Calu3 (cell line): ENCODE results near the gene MAP3K1. TPM values are rescaled to one million over a fixed set of nuclear protein-coding genes. Genes with fewer than 3 reads are reported as not detected.

Experiments
- BruUV-seq: library from RNA; stranded (reverse); fragments of 400-500 nt; replicated peaks from 2 replicates; lab custom pipeline; 2021; lab: Mats Ljungman, UMichigan
- CTCF ChIA-PET: fragments of 300-600 bp; sonication (Branson Sonifier 250); formaldehyde crosslinking; loops from one replicate; lab custom pipeline; 2022; ENCODE audit warnings: antibody characterized with exemption; lab: Charles Lee
- DNase-seq: peaks from one replicate; pipeline ENCODE4 v3.0.0; 2022
- H3K27ac Mint-ChIP-seq: one replicate; pipeline ENCODE4 v1.8.0; 2022; ENCODE audit warnings: mixed read lengths; ENCODE audit not compliant: unreplicated experiment
- H3K27me3 Mint-ChIP-seq: one replicate; pipeline ENCODE4 v1.8.0; 2022; ENCODE audit warnings: mixed read lengths; ENCODE audit not compliant: unreplicated experiment
- H3K36me3 Mint-ChIP-seq: one replicate; pipeline ENCODE4 v1.8.0; 2022; ENCODE audit warnings: mild to moderate bottlenecking, moderate library complexity, mixed read lengths; ENCODE audit not compliant: insufficient read depth, unreplicated experiment
- H3K4me1 Mint-ChIP-seq: one replicate; pipeline ENCODE4 v1.8.0; 2022; ENCODE audit warnings: mild to moderate bottlenecking, low read depth, mixed read lengths; ENCODE audit not compliant: unreplicated experiment
- H3K4me3 Mint-ChIP-seq: one replicate; pipeline ENCODE4 v1.8.0; 2022; ENCODE audit warnings: mild to moderate bottlenecking, low read depth, moderate library complexity, mixed read lengths; ENCODE audit not compliant: unreplicated experiment
- H3K9me3 Mint-ChIP-seq: one replicate; pipeline ENCODE4 v1.8.0; 2022; ENCODE audit warnings: low read depth, mixed read lengths; ENCODE audit not compliant: unreplicated experiment
- intact Hi-C: fragments of 100-400 bp; cut with micrococcal nuclease; formaldehyde crosslinking; loops from one replicate; pipeline ENCODE4 v1.10.0; 2022; ENCODE audit not compliant: unreplicated experiment
- total RNA-seq: library from RNA; stranded (reverse); gene quantifications from 2 replicates; pipeline ENCODE4 v1.2.3, GENCODE V29; 2022
- TF ChIP-seq, protein P1 (sequence below): fragments of 200-600 bp; IDR thresholded peaks from one replicate; pipeline ENCODE4 v1.8.0; 2022; ENCODE audit warnings: antibody characterized with exemption; ENCODE audit not compliant: unreplicated experiment

The MAP3K1 gene
- total RNA-seq, 1 experiment from 2014 or later, result 32.9 TPM

- TF ChIP-seq, protein P1, sequence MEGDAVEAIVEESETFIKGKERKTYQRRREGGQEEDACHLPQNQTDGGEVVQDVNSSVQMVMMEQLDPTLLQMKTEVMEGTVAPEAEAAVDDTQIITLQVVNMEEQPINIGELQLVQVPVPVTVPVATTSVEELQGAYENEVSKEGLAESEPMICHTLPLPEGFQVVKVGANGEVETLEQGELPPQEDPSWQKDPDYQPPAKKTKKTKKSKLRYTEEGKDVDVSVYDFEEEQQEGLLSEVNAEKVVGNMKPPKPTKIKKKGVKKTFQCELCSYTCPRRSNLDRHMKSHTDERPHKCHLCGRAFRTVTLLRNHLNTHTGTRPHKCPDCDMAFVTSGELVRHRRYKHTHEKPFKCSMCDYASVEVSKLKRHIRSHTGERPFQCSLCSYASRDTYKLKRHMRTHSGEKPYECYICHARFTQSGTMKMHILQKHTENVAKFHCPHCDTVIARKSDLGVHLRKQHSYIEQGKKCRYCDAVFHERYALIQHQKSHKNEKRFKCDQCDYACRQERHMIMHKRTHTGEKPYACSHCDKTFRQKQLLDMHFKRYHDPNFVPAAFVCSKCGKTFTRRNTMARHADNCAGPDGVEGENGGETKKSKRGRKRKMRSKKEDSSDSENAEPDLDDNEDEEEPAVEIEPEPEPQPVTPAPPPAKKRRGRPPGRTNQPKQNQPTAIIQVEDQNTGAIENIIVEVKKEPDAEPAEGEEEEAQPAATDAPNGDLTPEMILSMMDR, result no peak
- Mint-ChIP-seq H3K27me3 (no peaks in the 10 kb centered on the region), H3K36me3 (no peaks in the 10 kb centered on the region), H3K4me1 (no peaks in the 10 kb centered on the region), H3K27ac (no peak overlapping the region), H3K4me3 (no peak overlapping the region), H3K9me3 (no peaks in the 10 kb centered on the region)
- BruUV-seq, result no TSS peak
- CTCF ChIA-PET, result no interaction called here
- no peak for DNase-seq
- intact Hi-C loops, result no loop called here
These were observed 16.8 kb upstream of the MAP3K1 start for GRCh38 chr5:56798521-56798920.

GRCh38 chr5:56800186-56800585 is 15.2 kb upstream of the MAP3K1 start:
- CTCF ChIA-PET, result no interaction called here
- no TSS peak for BruUV-seq
- Mint-ChIP-seq H3K4me1 (no peaks in the 10 kb centered on the region), H3K27ac (no peak overlapping the region), H3K9me3 (no peaks in the 10 kb centered on the region), H3K36me3 (no peaks in the 10 kb centered on the region), H3K27me3 (no peaks in the 10 kb centered on the region), H3K4me3 (no peak overlapping the region)
- intact Hi-C loops, result no loop called here
- DNase-seq, result no peak
- TF ChIP-seq, protein P1, result no peak

- CTCF ChIA-PET, result no interaction called here
- BruUV-seq, result no TSS peak
These were observed 14.1 kb upstream of the MAP3K1 start for GRCh38 chr5:56801256-56801655.

DNA sequence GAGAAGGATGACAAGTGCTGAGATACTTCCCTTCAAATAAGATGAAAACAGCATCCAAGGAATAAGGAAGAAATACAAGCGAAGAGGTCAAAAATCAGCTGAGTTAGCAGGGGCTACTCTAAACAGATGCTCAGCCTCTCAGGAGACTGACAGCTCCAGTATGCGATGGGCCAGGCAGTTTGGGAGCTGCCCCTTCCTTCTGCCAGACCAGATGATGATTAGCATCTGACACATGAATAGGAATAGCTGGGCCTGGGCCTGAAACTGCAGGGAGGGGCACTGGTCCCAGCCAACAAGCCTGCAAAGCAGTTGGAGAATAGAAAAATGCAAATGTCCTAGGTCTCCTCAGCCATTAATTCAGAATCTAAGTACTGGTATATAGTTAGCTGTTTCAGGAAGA is 13.1 kb upstream of the MAP3K1 start:
- H3K36me3 Mint-ChIP-seq, result no peaks in the 10 kb centered on the region

More at GRCh38 chr5:56801256-56801655, 14.1 kb upstream of the MAP3K1 start:
- no peak overlapping the region for H3K4me3 Mint-ChIP-seq
- H3K27me3 Mint-ChIP-seq, result no peaks in the 10 kb centered on the region
- intact Hi-C loops, result no loop called here
- no peaks in the 10 kb centered on the region for H3K4me1 Mint-ChIP-seq
- TF ChIP-seq, protein P1, result no peak
- H3K27ac Mint-ChIP-seq, result no peak overlapping the region
- no peak for DNase-seq
- no peaks in the 10 kb centered on the region for H3K36me3 Mint-ChIP-seq
- no peaks in the 10 kb centered on the region for H3K9me3 Mint-ChIP-seq

More for the DNA sequence above, 13.1 kb upstream of the MAP3K1 start:
- CTCF ChIA-PET, result no interaction called here
- Mint-ChIP-seq H3K4me3 (no peak overlapping the region), H3K4me1 (peaks cover 1% of the 10 kb centered on the region), H3K9me3 (no peaks in the 10 kb centered on the region), H3K27ac (no peak overlapping the region), H3K27me3 (no peaks in the 10 kb centered on the region)
- intact Hi-C loops, result no loop called here
- TF ChIP-seq, protein P1, result no peak
- no TSS peak for BruUV-seq
- no peak for DNase-seq
